ENCODE data around the gene TRUB2.
"Not testable (repeated sequence)": the region's sequence is repeated elsewhere in the genome, so short reads cannot be mapped to it uniquely, and the experiment has no call there.

The TRUB2 gene

GRCh38 chr9:128341435-128341849 is 19.2 kb upstream of the TRUB2 start:
- Histone ChIP-seq H4K20me1 (ENCODE audit: control insufficient read depth, insufficient read depth, low read depth, low read length) (no peaks in the 10 kb centered on the region), H3K27ac (ENCODE audit: low read depth, low read length) (0 out of 2 replicates have a peak overlapping the region, but pooled peaks have one; percentile 3), H3K4me1 (ENCODE audit: control insufficient read depth, low read length) (peaks cover 13% of the 10 kb centered on the region), H3K9me2 (replicated peaks; ENCODE audit: control insufficient read depth, low read length) (no peaks in the 10 kb centered on the region), H3K27me3 (ENCODE audit: control insufficient read depth, low read length) (no peaks in the 10 kb centered on the region), H3F3A (ENCODE audit: control insufficient read depth, insufficient read depth) (peaks cover 5% of the 10 kb centered on the region; the same call in 1 of the 2 replicates), H3K9me3 (ENCODE audit: control insufficient read depth, insufficient read depth, low read length) (no peaks in the 10 kb centered on the region), H3K4me3 (ENCODE audit: low read length) (peak overlapping the region; percentile 87), H3K4me2 (ENCODE audit: low read length) (peak overlapping the region; percentile 92), H3K36me3 (ENCODE audit: control insufficient read depth, low read length) (peaks cover 33% of the 10 kb centered on the region), H3K79me2 (ENCODE audit: control insufficient read depth, low read length) (peaks cover 8% of the 10 kb centered on the region)
- TF ChIP-seq CTCF (IDR thresholded peaks at IDR 0.05; ENCODE audit: low read depth, low read length, poor library complexity, severe bottlenecking) = peak; percentile 77
- no peak for TF ChIP-seq EZH2phosphoT487 (IDR thresholded peaks at IDR 0.05; ENCODE audit: borderline replicate concordance, low read length)

- Histone ChIP-seq H3K9me2 (replicated peaks; ENCODE audit: control insufficient read depth, low read length) (no peaks in the 10 kb centered on the region), H3K36me3 (ENCODE audit: control insufficient read depth, low read length) (peaks cover 32% of the 10 kb centered on the region), H3K4me3 (ENCODE audit: low read length) (peak overlapping the region; percentile 87), H3K4me1 (ENCODE audit: control insufficient read depth, low read length) (peaks cover 13% of the 10 kb centered on the region), H3F3A (ENCODE audit: control insufficient read depth, insufficient read depth) (peaks cover 5% of the 10 kb centered on the region; the same call in 1 of the 2 replicates), H4K20me1 (ENCODE audit: control insufficient read depth, insufficient read depth, low read depth, low read length) (no peaks in the 10 kb centered on the region), H3K4me2 (ENCODE audit: low read length) (peak overlapping the region; percentile 92), H3K9me3 (ENCODE audit: control insufficient read depth, insufficient read depth, low read length) (no peaks in the 10 kb centered on the region), H3K27ac (ENCODE audit: low read depth, low read length) (peak overlapping the region; percentile 3; the same call in 1 of the 2 replicates), H3K79me2 (ENCODE audit: control insufficient read depth, low read length) (peaks cover 8% of the 10 kb centered on the region), H3K27me3 (ENCODE audit: control insufficient read depth, low read length) (no peaks in the 10 kb centered on the region)
- TF ChIP-seq EZH2phosphoT487 (IDR thresholded peaks at IDR 0.05; ENCODE audit: borderline replicate concordance, low read length) (no peak), CTCF (IDR thresholded peaks at IDR 0.05; ENCODE audit: low read depth, low read length, poor library complexity, severe bottlenecking) (no peak)
Observed at GRCh38 chr9:128340691-128341434, 18.6 kb upstream of the TRUB2 start.

GRCh38 chr9:128339761-128340690 is 17.8 kb upstream of the TRUB2 start, which contains the start of gene SLC27A4:
SLC27A4 (plus strand) TSS chr9:128340527; CDS start chr9:128343133, 2,606 bp downstream.
- no peaks in the 10 kb centered on the region for H3K9me2 ChIP-seq (replicated peaks; ENCODE audit: control insufficient read depth, low read length)
- H3F3A ChIP-seq (ENCODE audit: control insufficient read depth, insufficient read depth) = peaks cover 5% of the 10 kb centered on the region; the same call in 1 of the 2 replicates
- no peaks in the 10 kb centered on the region for H3K27me3 ChIP-seq (ENCODE audit: control insufficient read depth, low read length)
- peaks cover 8% of the 10 kb centered on the region for H3K79me2 ChIP-seq (ENCODE audit: control insufficient read depth, low read length)
- H3K4me1 ChIP-seq (ENCODE audit: control insufficient read depth, low read length) = peaks cover 13% of the 10 kb centered on the region
- peak within 1 kb of the TSS; percentile 3; the same call in 1 of the 2 replicates for H3K27ac ChIP-seq (ENCODE audit: low read depth, low read length)
- TF ChIP-seq EZH2phosphoT487 (IDR thresholded peaks at IDR 0.05; ENCODE audit: borderline replicate concordance, low read length) (no peak), CTCF (IDR thresholded peaks at IDR 0.05; ENCODE audit: low read depth, low read length, poor library complexity, severe bottlenecking) (no peak)
- no peaks in the 10 kb centered on the region for H4K20me1 ChIP-seq (ENCODE audit: control insufficient read depth, insufficient read depth, low read depth, low read length)
- H3K9me3 ChIP-seq (ENCODE audit: control insufficient read depth, insufficient read depth, low read length) = no peaks in the 10 kb centered on the region
- H3K4me3 ChIP-seq (ENCODE audit: low read length) = peak within 1 kb of the TSS; percentile 87
- H3K4me2 ChIP-seq (ENCODE audit: low read length) = peak within 1 kb of the TSS; percentile 92
- peaks cover 24% of the 10 kb centered on the region for H3K36me3 ChIP-seq (ENCODE audit: control insufficient read depth, low read length)

- not testable (repeated sequence) for H3K27ac ChIP-seq (ENCODE audit: low read depth, low read length); H3K79me2 ChIP-seq (ENCODE audit: control insufficient read depth, low read length); H3K4me2 ChIP-seq (ENCODE audit: low read length); H3K9me2 ChIP-seq (replicated peaks; ENCODE audit: control insufficient read depth, low read length); H3K9me3 ChIP-seq (ENCODE audit: control insufficient read depth, insufficient read depth, low read length); H3K4me3 ChIP-seq (ENCODE audit: low read length); H3F3A ChIP-seq (ENCODE audit: control insufficient read depth, insufficient read depth); H4K20me1 ChIP-seq (ENCODE audit: control insufficient read depth, insufficient read depth, low read depth, low read length); H3K27me3 ChIP-seq (ENCODE audit: control insufficient read depth, low read length)
- Histone ChIP-seq H3K36me3 (ENCODE audit: control insufficient read depth, low read length) (peaks cover 14% of the 10 kb centered on the region), H3K4me1 (ENCODE audit: control insufficient read depth, low read length) (peaks cover 13% of the 10 kb centered on the region)
Observed at GRCh38 chr9:128338852-128339614, 16.8 kb upstream of the TRUB2 start.
